Measurements from ENCODE around the gene AZU1.
A peak's percentile ranks its signal among the peaks of the same experiment; 100 is the strongest.
"Not testable (repeated sequence)": the region's sequence is repeated elsewhere in the genome, so short reads cannot be mapped to it uniquely, and the experiment has no call there.

Gene AZU1

DNA sequence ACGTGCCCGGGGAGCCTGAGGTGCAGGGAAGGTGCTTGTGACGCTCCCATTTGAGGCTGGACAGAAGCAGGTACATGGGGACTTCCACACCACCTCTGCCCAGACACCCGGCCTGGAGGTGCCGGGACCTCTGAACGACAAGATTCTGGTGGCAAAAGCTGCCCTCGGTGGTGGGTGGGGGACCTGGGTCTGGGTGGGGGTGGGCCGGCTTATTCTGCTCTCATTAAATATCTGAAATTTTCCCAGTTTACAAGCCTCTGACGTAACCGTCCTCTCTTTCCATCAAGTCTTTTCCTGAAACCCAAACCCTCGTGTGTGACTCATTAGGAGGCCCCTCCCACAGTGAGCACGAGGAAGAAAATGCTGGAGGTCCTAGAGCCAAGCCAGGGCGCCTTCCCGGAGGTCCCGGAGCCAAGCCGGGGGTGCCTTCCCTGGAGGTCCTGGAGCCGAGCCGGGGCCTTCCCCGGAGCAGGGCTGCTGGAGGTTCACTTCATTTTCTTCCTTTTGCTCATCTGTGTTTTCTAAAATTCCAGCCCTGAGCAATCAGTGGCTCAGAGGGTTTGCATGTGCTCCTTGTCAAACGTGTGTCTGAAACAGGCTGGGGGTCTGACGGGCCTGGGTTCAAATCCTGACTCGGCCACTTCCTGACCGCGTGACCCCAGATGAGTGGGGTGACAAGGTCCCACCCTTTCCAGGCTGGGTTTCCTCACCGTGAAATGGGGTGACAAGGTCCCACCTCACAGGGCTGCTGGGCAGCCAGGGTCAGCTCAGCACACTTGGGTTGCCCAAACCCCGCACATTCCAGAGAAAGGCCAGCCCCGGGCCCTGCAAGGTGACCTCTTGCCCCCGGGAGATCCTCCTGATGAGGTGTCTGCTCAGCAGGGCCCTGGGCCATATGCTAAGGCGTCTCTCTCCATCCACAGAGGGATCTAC lies 41.9 kb downstream of the AZU1 start:
- FAIRE-seq (no peak), DNase-seq (ENCODE audit: insufficient read length, low spot score) (peak; percentile 82)

DNA sequence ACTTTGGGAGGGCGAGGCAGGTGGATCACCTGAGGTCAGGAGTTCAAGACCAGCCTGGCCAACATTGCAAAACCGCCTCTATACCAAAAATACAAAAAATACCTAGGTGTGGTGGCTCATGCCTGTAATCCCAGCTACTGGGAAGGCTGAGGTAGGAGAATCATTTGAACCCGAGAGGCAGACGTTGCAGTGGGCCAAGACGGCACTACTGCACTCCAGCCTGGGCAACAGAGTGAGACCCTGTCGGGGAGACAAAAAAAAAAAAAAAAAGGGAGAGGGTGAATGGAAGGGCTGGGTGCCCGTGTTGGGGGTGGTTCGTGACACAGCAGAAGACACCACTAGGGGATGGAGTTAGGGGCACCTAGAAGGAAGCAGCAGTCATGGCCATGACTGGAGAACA lies 42.7 kb downstream of the AZU1 start:
- FAIRE-seq: no peak
- DNase-seq (ENCODE audit: insufficient read length, low spot score): no peak

DNA sequence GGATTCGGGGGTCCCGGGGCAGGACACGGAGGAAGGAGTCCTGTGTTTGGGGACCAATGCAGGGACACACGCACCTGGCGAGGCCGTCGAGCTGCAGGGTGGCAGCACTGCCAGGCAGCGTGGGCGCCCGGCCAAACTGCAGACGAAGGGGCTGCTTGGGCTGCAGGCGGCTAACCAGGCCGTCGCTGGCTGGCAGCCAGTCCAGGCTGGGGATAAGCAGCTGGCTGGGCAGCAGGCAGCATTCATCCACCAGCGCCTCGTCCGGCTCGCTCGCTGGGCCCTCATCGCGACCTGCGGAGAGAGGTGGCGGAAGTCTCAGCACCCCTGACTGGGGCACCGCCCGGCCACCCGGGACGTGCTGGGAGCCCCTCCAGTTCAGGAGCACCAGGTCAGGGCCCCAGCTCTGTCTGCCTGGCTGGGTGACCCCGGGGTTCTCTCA lies 43.3 kb downstream of the AZU1 start:
- FAIRE-seq (no peak), DNase-seq (ENCODE audit: insufficient read length, low spot score) (no peak)

DNA sequence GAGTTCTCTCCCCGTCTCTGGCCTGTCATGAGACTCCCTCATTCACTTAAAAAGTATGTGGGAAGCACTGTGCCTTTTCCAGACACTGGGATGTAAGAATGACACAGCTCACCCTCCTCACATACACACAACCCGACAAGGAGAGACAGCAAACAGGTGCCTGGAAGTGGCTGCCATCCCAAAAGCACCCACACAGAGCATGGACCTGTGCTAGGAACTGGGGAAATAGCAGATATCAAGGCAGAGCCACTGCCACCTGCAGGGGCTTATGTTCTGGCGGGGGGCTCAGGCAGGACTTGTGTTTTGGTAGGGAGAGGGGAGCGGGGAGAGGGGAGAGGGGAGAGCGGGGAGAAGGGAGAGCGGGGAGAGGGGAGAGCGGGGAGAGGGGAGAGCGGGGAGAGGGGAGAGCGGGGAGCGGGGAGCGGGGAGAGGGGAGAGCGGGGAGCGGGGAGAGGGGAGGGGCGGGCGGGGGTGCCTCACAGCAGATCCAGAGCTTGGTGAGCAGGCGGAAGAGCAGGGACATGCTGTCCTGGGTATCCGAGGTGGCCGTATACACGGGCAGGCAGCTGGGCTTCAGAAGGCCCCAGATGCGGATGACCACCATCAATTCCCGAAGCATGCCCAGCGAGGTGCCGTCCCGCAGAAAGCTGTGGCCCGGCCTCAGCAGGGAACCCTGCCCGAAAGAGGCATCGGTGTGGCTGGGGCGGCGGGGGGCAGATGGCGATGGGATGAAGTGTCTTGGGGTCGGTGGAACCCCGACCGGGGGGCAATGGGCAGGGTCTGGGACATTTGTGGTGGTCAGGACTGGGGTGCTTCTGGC lies 44.0 kb downstream of the AZU1 start:
- DNase-seq (ENCODE audit: insufficient read length, low spot score) (no peak), FAIRE-seq (no peak)

DNA sequence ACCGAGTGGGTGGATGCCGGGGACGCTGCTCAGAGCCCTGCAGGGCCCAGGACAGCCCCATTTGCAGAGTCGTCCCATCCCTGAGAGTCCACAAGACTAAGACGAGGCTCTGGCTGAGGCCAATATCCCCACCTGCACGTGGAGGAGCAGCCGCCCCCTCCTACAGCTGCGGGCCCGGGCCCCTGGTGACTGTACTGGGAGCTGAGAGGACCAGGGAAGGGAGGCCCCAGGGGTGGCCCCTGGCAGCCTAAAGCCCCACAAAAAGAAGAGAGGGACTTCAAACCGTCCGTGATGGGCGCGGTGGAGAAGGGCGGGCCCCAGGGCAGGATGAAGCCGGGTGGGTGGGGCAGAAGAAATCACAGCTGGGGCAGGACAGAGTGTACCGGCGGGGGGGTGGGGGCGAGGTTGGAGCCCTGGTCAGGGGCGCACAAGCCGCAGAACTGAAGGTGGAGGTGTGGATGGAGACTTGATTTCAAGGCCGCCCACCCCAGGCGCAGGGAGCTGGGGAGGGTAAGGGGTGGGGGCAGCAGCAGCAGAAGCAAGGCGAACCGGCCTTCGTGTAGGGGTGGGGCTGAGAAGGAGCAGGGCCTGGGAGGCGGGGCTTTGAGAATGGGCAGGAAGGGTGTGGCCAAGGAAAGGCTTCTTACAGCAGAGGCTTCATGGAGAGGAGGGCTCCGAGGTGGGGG lies 44.8 kb downstream of the AZU1 start:
- FAIRE-seq (no peak), DNase-seq (ENCODE audit: insufficient read length, low spot score) (no peak)

DNA sequence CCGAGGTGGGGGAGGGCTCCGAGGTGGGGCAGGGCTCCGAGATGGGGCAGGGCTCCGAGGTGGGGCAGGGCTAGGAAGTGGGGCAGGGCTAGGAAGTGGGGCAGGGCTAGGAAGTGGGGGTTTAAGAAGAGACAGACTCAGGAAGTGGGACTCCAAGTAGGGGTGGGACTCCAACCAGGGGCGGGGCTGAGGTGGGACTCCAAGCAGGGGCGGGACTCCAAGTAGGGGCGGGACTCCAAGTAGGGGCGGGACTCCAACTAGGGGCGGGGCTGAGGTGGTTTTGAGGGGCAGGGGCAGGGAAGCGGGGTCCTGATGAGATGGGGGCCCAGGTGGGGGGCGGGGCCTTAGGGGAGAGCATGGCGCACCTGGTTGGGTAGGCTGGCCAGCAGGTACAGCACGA lies 45.4 kb downstream of the AZU1 start:
- FAIRE-seq: no peak
- no peak for DNase-seq (ENCODE audit: insufficient read length, low spot score)

DNA sequence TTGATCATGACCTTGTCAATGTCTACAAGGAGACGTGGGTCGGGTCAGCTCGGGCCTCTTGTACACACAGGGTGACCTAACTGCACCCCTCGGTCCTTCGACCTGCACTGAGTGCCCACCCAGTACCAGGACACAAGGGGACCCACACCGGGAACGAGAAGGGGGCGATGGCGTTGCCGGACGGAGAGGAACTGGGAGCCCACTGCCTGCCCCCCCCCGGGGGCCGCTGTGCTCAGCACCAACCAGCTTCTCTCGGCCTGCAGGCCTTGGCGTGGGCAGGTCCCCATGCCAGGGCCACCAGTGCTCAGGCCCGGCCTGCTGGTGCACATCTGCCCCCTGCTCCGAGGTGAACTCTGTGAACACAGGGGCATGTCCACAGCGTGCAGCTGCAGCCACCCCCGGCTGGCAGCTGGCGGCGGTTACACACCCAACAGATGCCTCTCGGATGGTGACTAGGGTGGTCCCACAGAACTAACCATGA lies 46.0 kb downstream of the AZU1 start:
- no peak for DNase-seq (ENCODE audit: insufficient read length, low spot score)
- no peak for FAIRE-seq

DNA sequence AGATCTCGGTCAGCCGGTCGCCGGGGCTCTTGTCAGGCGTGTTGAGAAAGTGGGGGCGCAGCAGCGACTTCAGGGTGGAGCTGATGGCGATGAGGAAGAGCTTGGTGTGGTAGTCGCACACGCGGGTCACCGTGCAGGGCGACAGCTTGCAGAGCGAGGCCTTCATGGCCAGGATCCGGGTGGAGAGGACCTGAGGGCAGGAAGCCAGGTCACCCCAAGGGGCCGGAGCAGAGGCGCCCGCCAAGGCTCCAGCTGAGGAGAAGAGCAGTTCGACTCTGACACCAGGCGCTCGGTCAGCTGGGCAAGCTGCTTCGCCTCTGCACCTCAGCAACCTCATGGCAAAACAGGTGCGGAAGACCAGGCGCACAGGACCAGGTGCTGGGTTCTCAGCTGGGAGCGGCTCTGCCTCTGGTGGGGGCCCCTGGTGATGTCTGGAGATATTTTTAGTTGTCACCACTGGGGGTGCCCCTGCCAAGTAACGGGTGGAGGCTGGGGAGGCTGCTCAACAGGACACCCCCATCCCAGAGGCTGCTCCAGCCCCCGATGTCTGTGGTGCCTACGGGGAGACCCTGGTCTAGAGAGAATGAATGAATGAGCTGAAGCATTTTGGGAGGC lies 47.7 kb downstream of the AZU1 start:
- FAIRE-seq: no peak

DNA sequence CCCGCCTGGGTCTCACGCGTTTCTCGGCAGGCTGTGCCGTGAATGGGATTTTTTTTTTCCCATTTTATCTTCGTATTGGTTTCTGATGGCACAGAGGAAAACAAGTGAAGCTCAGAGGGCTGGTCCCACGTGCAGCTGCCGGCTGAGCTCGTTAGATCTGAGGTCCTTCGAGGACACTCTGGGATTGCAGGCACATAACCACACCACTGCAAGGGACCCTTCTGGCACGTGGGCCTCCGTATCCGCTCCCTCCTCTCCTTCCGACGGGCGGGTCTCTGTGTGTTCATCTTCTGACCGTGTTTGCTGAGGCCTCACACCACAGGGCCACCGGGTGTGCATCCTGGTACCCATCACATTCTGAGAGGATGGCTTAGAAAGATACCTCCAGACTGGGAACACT lies 48.5 kb downstream of the AZU1 start:
- FAIRE-seq: no peak

More for the DNA sequence above, 47.7 kb downstream of the AZU1 start:
- DNase-seq (ENCODE audit: insufficient read length, low spot score): no peak

DNA sequence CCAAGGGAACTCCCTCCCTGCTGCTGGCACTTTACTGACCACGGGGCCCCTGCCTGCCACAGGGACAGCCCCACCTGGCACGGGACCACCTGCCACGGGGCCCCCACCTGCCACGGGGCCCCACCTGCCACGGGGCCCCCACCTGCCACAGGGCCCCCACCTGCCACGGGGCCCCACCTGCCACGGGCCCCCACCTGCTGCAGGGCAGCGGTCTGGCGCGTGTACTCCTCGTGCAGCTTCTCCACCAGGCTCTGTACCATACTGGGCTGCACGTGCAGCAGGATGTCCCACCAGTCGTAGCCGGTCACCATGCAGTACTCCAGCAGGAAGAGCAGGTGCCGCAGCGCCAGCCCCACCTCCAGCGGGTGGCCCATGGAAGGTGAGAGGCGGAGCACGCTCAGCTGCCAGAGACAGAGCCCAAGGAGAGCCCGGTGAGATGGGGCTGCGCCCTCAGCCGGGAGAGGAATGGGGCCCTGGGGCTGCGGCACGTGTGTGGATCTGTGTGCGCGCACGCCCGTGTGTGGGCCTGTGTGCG lies 49.2 kb downstream of the AZU1 start:
- no peak for FAIRE-seq
- DNase-seq (ENCODE audit: insufficient read length, low spot score): no peak

More for the DNA sequence above, 48.5 kb downstream of the AZU1 start:
- DNase-seq (ENCODE audit: insufficient read length, low spot score): no peak

DNA sequence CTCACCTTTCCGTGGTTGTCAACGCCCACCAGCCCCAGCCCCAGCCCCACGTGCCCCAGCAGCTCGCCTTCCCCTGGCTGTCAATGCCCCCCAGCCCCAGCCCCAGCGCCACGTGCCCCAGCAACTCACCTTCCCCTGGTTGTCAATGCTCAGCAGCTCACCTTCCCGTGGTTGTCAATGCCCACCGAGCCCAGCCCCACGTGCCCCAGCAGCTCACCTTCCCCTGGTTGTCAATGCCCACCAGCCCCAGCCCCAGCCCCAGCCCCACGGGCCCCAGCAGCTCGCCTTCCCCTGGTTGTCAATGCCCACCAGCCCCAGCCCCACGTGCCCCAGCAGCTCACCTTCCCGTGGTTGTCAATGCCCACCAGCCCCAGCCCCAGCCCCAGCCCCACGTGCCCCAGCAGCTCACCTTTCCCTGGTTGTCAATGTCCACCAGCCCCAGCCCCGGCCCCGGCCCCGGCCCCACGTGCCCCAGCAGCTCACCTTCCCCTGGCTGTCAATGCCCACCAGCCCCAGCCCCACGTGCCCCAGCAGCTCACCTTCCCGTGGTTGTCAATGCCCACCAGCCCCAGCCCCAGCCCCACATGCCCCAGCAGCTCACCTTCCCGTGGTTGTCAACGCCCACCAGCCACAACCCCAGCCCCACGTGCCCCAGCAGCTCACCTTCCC lies 50.5 kb downstream of the AZU1 start:
- not testable (repeated sequence) for DNase-seq (ENCODE audit: insufficient read length, low spot score)
- FAIRE-seq: peak; percentile 70

DNA sequence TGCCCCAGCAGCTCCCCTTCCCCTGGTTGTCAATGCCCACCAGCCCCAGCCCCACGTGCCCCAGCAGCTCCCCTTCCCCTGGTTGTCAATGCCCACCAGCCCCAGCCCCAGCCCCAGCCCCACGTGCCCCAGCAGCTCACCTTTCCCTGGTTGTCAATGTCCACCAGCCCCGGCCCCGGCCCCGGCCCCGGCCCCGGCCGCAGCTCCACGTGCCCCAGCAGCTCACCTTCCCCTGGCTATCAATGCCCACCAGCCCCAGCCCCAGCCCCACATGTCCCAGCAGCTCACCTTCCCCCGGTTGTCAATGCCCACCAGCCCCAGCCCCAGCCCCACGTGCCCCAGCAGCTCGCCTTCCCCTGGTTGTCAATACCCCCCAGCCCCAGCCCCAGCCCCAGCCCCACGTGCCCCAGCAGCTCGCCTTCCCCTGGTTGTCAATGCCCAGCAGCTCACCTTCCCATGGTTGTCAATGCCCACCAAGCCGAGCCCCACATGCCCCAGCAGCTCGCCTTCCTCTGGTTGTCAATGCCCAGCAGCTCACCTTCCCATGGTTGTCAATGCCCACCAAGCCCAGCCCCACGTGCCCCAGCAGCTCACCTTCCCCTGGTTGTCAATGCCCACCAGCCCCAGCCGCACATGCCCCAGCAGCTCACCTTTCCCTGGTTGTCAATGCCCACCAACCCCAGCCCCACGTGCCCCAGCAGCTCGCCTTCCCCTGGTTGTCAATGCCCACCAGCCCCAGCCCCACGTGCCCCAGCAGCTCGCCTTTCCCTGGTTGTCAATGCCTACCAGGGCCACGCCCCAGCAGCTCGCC lies 51.3 kb downstream of the AZU1 start:
- not testable (repeated sequence) for DNase-seq (ENCODE audit: insufficient read length, low spot score); FAIRE-seq

DNA sequence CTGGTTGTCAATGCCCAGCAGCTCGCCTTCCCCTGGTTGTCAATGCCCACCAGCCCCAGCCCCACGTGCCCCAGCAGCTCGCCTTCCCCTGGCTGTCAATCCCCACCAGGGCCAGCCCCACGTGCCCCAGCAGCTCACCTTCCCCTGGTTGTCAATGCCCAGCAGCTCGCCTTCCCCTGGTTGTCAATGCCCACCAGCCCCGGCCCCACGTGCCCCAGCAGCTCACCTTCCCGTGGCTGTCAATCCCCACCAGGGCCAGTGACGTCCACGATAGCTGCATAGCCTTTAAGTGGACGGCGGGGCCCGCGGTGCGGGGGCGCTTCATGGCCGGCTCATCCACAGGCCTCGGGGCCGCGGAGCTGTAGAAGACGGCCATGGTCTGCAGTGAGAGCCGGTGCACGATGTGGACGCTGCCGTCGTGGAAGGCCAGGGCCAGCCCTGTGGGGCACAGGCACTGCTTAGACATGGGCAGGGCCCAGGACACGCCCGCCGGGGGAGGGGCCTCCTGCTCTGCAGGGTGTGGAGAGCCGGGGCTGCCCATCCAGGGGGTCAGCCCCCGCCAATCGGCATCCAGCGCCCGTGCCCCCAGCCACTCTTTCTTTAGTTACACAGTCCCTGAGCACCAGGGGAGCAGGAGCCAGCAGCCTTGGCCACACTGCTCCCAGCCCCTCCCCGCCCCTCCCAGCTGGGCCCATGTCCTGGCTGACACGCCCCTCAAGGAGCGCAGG lies 52.2 kb downstream of the AZU1 start:
- DNase-seq (ENCODE audit: insufficient read length, low spot score): no peak
- FAIRE-seq: peak; percentile 33

All from HTR-8/SVneo (cell line).